GM19372 (cell line): Measurements from ENCODE around the gene SLC15A2.
"Not testable (repeated sequence)": the region's sequence is repeated elsewhere in the genome, so short reads cannot be mapped to it uniquely, and the experiment has no call there.

Source experiments
- ATAC-seq: cut with Tn5 transposase; IDR thresholded peaks from one replicate; pipeline ENCODE4 v1.9.1; 2021; ENCODE audit warnings: mild to moderate bottlenecking, low read depth, moderate library complexity; ENCODE audit not compliant: unreplicated experiment

The SLC15A2 gene

GRCh38 chr3:121918779-121919483, 24.7 kb downstream of the SLC15A2 start:
- ATAC-seq: no peak

GRCh38 chr3:121924734-121925133, 30.5 kb downstream of the SLC15A2 start:
- ATAC-seq: no peak

- ATAC-seq: no peak
Measured at GRCh38 chr3:121926380-121926779, 32.2 kb downstream of the SLC15A2 start.

- not testable (repeated sequence) for ATAC-seq
Measured at GRCh38 chr3:121938141-121938855, 44.1 kb downstream of the SLC15A2 start.

- ATAC-seq: no peak
Measured at GRCh38 chr3:121941592-121941991, 47.4 kb downstream of the SLC15A2 start.

- ATAC-seq: no peak
Measured at GRCh38 chr3:121942116-121942786, 48.0 kb downstream of the SLC15A2 start.

GRCh38 chr3:121943431-121943830, 49.2 kb downstream of the SLC15A2 start:
- no peak for ATAC-seq

GRCh38 chr3:121948641-121949040, 54.4 kb downstream of the SLC15A2 start:
- no peak for ATAC-seq

GRCh38 chr3:121951291-121951919, 57.2 kb downstream of the SLC15A2 start:
- no peak for ATAC-seq

- no peak for ATAC-seq
Measured at GRCh38 chr3:121956363-121956762, 62.2 kb downstream of the SLC15A2 start.

- no peak for ATAC-seq
Measured at GRCh38 chr3:121957674-121958415, 63.6 kb downstream of the SLC15A2 start.

- ATAC-seq: no peak
Measured at GRCh38 chr3:121958801-121959200, 64.6 kb downstream of the SLC15A2 start.

GRCh38 chr3:121961283-121961682, 67.1 kb downstream of the SLC15A2 start:
- no peak for ATAC-seq

GRCh38 chr3:121962443-121962842, 68.2 kb downstream of the SLC15A2 start:
- ATAC-seq: no peak

GRCh38 chr3:121963608-121964007, 69.4 kb downstream of the SLC15A2 start:
- no peak for ATAC-seq

- no peak for ATAC-seq
Measured at GRCh38 chr3:121969631-121970030, 75.4 kb downstream of the SLC15A2 start.

GRCh38 chr3:121970047-121970446, 75.8 kb downstream of the SLC15A2 start:
- ATAC-seq: no peak

GRCh38 chr3:121974601-121975111, 80.5 kb downstream of the SLC15A2 start:
- no peak for ATAC-seq

- ATAC-seq: no peak
Measured at GRCh38 chr3:121975702-121976302, 81.6 kb downstream of the SLC15A2 start.

- ATAC-seq: no peak
Measured at GRCh38 chr3:121976727-121977126, 82.5 kb downstream of the SLC15A2 start.
